Measurements from ENCODE around the gene ULK2.
A peak's percentile ranks its signal among the peaks of the same experiment; 100 is the strongest.
"Not testable (repeated sequence)": the region's sequence is repeated elsewhere in the genome, so short reads cannot be mapped to it uniquely, and the experiment has no call there.

Gene ULK2

GRCh38 chr17:19766421-19767270 is 101.1 kb downstream of the ULK2 start:
- DNase-seq (ENCODE audit: low spot score) = peak; percentile 73

GRCh38 chr17:19766016-19766415 is 101.7 kb downstream of the ULK2 start:
- DNase-seq (ENCODE audit: low spot score) = no peak

GRCh38 chr17:19763991-19764390 is 103.7 kb downstream of the ULK2 start:
- DNase-seq (ENCODE audit: low spot score) = not testable (repeated sequence)

GRCh38 chr17:19763416-19763815 is 104.3 kb downstream of the ULK2 start:
- no peak for DNase-seq (ENCODE audit: low spot score)

- peak; percentile 45 for DNase-seq (ENCODE audit: low spot score)
These were observed 105.2 kb downstream of the ULK2 start for GRCh38 chr17:19762515-19762961.

- DNase-seq (ENCODE audit: low spot score) = no peak
These were observed 107.0 kb downstream of the ULK2 start for GRCh38 chr17:19760746-19761145.

GRCh38 chr17:19759568-19760549 is 107.9 kb downstream of the ULK2 start:
- no peak for DNase-seq (ENCODE audit: low spot score)

- no peak for DNase-seq (ENCODE audit: low spot score)
These were observed 110.1 kb downstream of the ULK2 start for GRCh38 chr17:19757536-19758180.

GRCh38 chr17:19756546-19756945 is 111.2 kb downstream of the ULK2 start:
- DNase-seq (ENCODE audit: low spot score) = no peak

- no peak for DNase-seq (ENCODE audit: low spot score)
These were observed 111.8 kb downstream of the ULK2 start for GRCh38 chr17:19755821-19756510.

- DNase-seq (ENCODE audit: low spot score) = no peak
These were observed 112.3 kb downstream of the ULK2 start for GRCh38 chr17:19755392-19755791.

- DNase-seq (ENCODE audit: low spot score) = peak; percentile 78
These were observed 113.9 kb downstream of the ULK2 start for GRCh38 chr17:19753661-19754463.

GRCh38 chr17:19753051-19753509 is 114.7 kb downstream of the ULK2 start:
- DNase-seq (ENCODE audit: low spot score) = peak; percentile 95

- DNase-seq (ENCODE audit: low spot score) = peak; percentile 61
These were observed 115.3 kb downstream of the ULK2 start for GRCh38 chr17:19752216-19753050.

GRCh38 chr17:19750835-19751234 is 116.9 kb downstream of the ULK2 start:
- DNase-seq (ENCODE audit: low spot score) = no peak

GRCh38 chr17:19750020-19750572 is 117.6 kb downstream of the ULK2 start:
- DNase-seq (ENCODE audit: low spot score) = no peak

GRCh38 chr17:19748807-19749193 is 118.9 kb downstream of the ULK2 start:
- DNase-seq (ENCODE audit: low spot score) = no peak

- DNase-seq (ENCODE audit: low spot score) = peak; percentile 90
These were observed 119.6 kb downstream of the ULK2 start, which contains the start of gene ALDH3A1 for GRCh38 chr17:19747829-19748806. ALDH3A1 (minus strand) TSS chr17:19748298; CDS start chr17:19745129, 3,169 bp downstream.
